Adrenal gland (tissue), 12 donors: Measurements from ENCODE around the gene GDF10. TPM values are rescaled to one million over a fixed set of nuclear protein-coding genes. Genes with fewer than 3 reads are reported as not detected.
A peak's percentile ranks its signal among the peaks of the same experiment; 100 is the strongest.

Experiments used
- DNase-seq, 7 donors: peaks; one replicate each; pipeline ENCODE4 v3.0.0-alpha.2; 2019 to 2020
- H3K27ac ChIP-seq, 5 donors: fragments of 200-600 bp; sonication (generic) in 4 of 5; 1 replicate in 3 of 5; 2 replicates in 2 of 5; pipeline versions ENCODE4 v1.5.1 to v1.8.0; 2016 to 2020; ENCODE audit warnings: mild to moderate bottlenecking in 1 of 5
- H3K27me3 ChIP-seq: fragments of 200-600 bp; 2 replicates; pipeline ENCODE4 v1.8.0; 2021
- H3K36me3 ChIP-seq, 2 donors: fragments of 200-600 bp; replicated peaks in 1 of 2; 1 replicate in 1 of 2; 2 replicates in 1 of 2; pipeline versions ENCODE4 v1.5.1 to v1.8.0; 2018 to 2022
- H3K4me1 ChIP-seq, 2 donors: fragments of 200-600 bp; replicated peaks in 1 of 2; 1 replicate in 1 of 2; 2 replicates in 1 of 2; pipeline versions ENCODE4 v1.5.1 to v1.8.0; 2018 to 2021
- H3K4me3 ChIP-seq, 4 donors: fragments of 200-600 bp; sonication (generic) in 3 of 4; one replicate each; pipeline ENCODE4 v1.5.1; 2016 to 2018
- H3K9me3 ChIP-seq, 3 donors: fragments of 200-600 bp; sonication (generic) in 1 of 3; replicated peaks in 1 of 3; 1 replicate in 2 of 3; 2 replicates in 1 of 3; pipeline versions ENCODE4 v1.5.1 to v1.8.0; 2016 to 2021
- CTCF ChIP-seq, 6 experiments: fragments of 450-650 bp in 4 of 6; fragments of 200-600 bp in 2 of 6; sonication (generic) in 1 of 6; IDR thresholded peaks; 1 replicate in 5 of 6; 2 replicates in 1 of 6; pipeline versions ENCODE4 v1.5.1 to v1.8.0; 2016 to 2021; ENCODE audit warnings: antibody characterized with exemption in 6 of 6, mild to moderate bottlenecking in 2 of 6, moderate library complexity in 1 of 6
- POLR2A ChIP-seq, 2 donors: fragments of 450-650 bp; IDR thresholded peaks; one replicate each; pipeline ENCODE4 v1.6.1; 2017; ENCODE audit warnings: antibody characterized with exemption in 2 of 2, mild to moderate bottlenecking in 2 of 2, moderate library complexity in 1 of 2
- WGBS, 4 donors: extraction: QIAGEN DNeasy Blood & Tissue Kit in 2 of 4; methylation state at CpG; one replicate each; pipeline versions ENCODE4 v1.1.5 to v1.1.7; 2013 to 2017; 5-methylcytosine and 5-hydroxymethylcytosine counted together
- intact Hi-C, 2 donors: fragments of 100-400 bp; cut with DNase I; formaldehyde crosslinking; loops; one replicate each; pipeline versions ENCODE4 v1.14.1 to v1.15.0; 2022 to 2023
- polyA plus RNA-seq, 3 donors: library from polyadenylated mRNA; stranded (reverse); fragments of 200-250 nt in 2 of 3; fragments of 350-450 nt in 1 of 3; fragmentation: Illumina TruSeq in 1 of 3; extraction: RNeasy Lipid Tissue Mini Kit (QIAGEN cat#74804) in 1 of 3; gene quantifications; one replicate each; pipeline ENCODE4 v1.2.3, GENCODE V29; 2013 to 2014
- total RNA-seq, 9 donors: library from RNA; depleted of rRNA in 4 of 9; stranded (reverse); fragments of >200 nt in 4 of 9; fragments of 120-200 nt in 1 of 9; fragmentation: NEBNext Ultra II Directional in 1 of 9; extraction: Animal tissue kit (Norgen Biotek cat#: 25700) in 1 of 9; gene quantifications; one replicate each; pipeline versions ENCODE4 v1.1.0 to v1.2.4, GENCODE V29; 2013 to 2023
- donor health status: healthy with polysubstance abuse.
- donor health status: Bipolar disorder and iron deficiency.
- donor health status: DM: yes; HTN: yes; CAD: no.
- donor health status: DM: no; HTN: no; CAD: no.
- donor health status: DM: no; HTN: no; CAD: no.
- donor health status: DM: yes; HTN: yes; CAD: no.

GDF10 gene
- total and polyA plus RNA-seq, 12 donors = 0.06 to 8.5 (median 1.2) TPM; not detected in 1

- Histone ChIP-seq H3K4me1 (no peaks in the 10 kb centered on the region), H3K27me3 (no peaks in the 10 kb centered on the region), H3K27ac (no peak overlapping the region), H3K36me3 (no peaks in the 10 kb centered on the region), H3K9me3 (no peaks in the 10 kb centered on the region), H3K4me3 (no peak overlapping the region)
- TF ChIP-seq POLR2A (IDR thresholded peaks at IDR 0.05) = no peak
- TF ChIP-seq CTCF (IDR thresholded peaks at IDR 0.05) = no peak
- no peak for DNase-seq
- 50 to 75% (median 72%) methylated on average over 2 to 4 of the region's 4 CpGs for WGBS, 4 donors
- intact Hi-C loops = loop anchor here in 1 of 2 donors (10.0 kb wide), 1 partner anchor 95 kb away; no protein-coding TSS in a partner anchor
These were observed 59.8 kb downstream of the GDF10 start for GRCh38 chr10:47359626-47360418.

- Histone ChIP-seq H3K4me1 (no peaks in the 10 kb centered on the region), H3K9me3 (no peaks in the 10 kb centered on the region), H3K36me3 (no peaks in the 10 kb centered on the region), H3K27me3 (no peaks in the 10 kb centered on the region), H3K27ac (no peak overlapping the region), H3K4me3 (no peak overlapping the region)
- DNase-seq = no peak
- intact Hi-C loops = loop anchor here in 1 of 2 donors (10.0 kb wide), 1 partner anchor 94 kb away; no protein-coding TSS in a partner anchor
- WGBS, 4 donors = 75 to 89% (median 84%) methylated on average over 14 of the region's 14 CpGs
- TF ChIP-seq POLR2A (IDR thresholded peaks at IDR 0.05) (no peak), CTCF (IDR thresholded peaks at IDR 0.05) (no peak)
These were observed 60.5 kb downstream of the GDF10 start for GRCh38 chr10:47360419-47361040.

GRCh38 chr10:47361293-47361692 lies 61.3 kb downstream of the GDF10 start:
- Histone ChIP-seq H3K4me1 (no peaks in the 10 kb centered on the region), H3K27me3 (no peaks in the 10 kb centered on the region), H3K27ac (no peak overlapping the region), H3K4me3 (no peak overlapping the region), H3K36me3 (no peaks in the 10 kb centered on the region), H3K9me3 (no peaks in the 10 kb centered on the region)
- DNase-seq = peak; percentile 28 to 66 (median 46)
- 55 to 62% (median 59%) methylated on average over 7 to 9 of the region's 9 CpGs for WGBS, 4 donors
- intact Hi-C loops = loop anchor here in 1 of 2 donors (10.0 kb wide), 1 partner anchor 94 kb away; no protein-coding TSS in a partner anchor
- no peak for TF ChIP-seq POLR2A (IDR thresholded peaks at IDR 0.05)
- TF ChIP-seq CTCF (IDR thresholded peaks at IDR 0.05) = peak; percentile 52 to 82 (median 70)

GRCh38 chr10:47362199-47362598 lies 62.2 kb downstream of the GDF10 start:
- TF ChIP-seq POLR2A (IDR thresholded peaks at IDR 0.05) (no peak), CTCF (IDR thresholded peaks at IDR 0.05) (no peak)
- no peak for DNase-seq
- Histone ChIP-seq H3K27ac (no peak overlapping the region), H3K9me3 (no peaks in the 10 kb centered on the region), H3K4me3 (no peak overlapping the region), H3K4me1 (no peaks in the 10 kb centered on the region), H3K36me3 (no peaks in the 10 kb centered on the region), H3K27me3 (no peaks in the 10 kb centered on the region)
- intact Hi-C loops = loop anchor here in 1 of 2 donors (10.0 kb wide), 1 partner anchor 93 kb away; no protein-coding TSS in a partner anchor
- WGBS, 4 donors = 84 to 92% (median 89%) methylated on average over 3 of the region's 3 CpGs
